IMR-90 (cell line): ENCODE results near the gene TSSK3.

Experiments used
- MAZ ChIP-seq: IDR thresholded peaks from 2 replicates; pipeline ENCODE4 v1.6.1; 2012; ENCODE audit warnings: low read depth, mild to moderate bottlenecking, low read length, improper control_type of control experiment, moderate library complexity, borderline replicate concordance
- NFE2L2 ChIP-seq: fragments of 150-350 bp; IDR thresholded peaks from 2 replicates; pipeline ENCODE4 v1.6.1; 2016; ENCODE audit warnings: low read depth, mild to moderate bottlenecking, low read length
- POLR2A ChIP-seq: IDR thresholded peaks from 2 replicates; pipeline ENCODE4 v1.6.1; 2012; ENCODE audit warnings: mild to moderate bottlenecking, low read depth, low read length
- RAD21 ChIP-seq: IDR thresholded peaks from 2 replicates; pipeline ENCODE4 v1.6.1; 2012; ENCODE audit warnings: low read length, improper control_type of control experiment
- RCOR1 ChIP-seq: IDR thresholded peaks from 2 replicates; pipeline ENCODE4 v1.6.1; 2012; ENCODE audit warnings: mild to moderate bottlenecking, low read length, improper control_type of control experiment; ENCODE audit not compliant: insufficient replicate concordance
- TF ChIP-seq, protein P1 (sequence below): conservative IDR thresholded peaks from 2 replicates; pipeline ENCODE4 v1.5.1; 2012; ENCODE audit warnings: mild to moderate bottlenecking, low read depth, low read length, improper control_type of control experiment
- TF ChIP-seq, protein P2 (sequence below): fragments of 150-350 bp; IDR thresholded peaks from 2 replicates; pipeline ENCODE4 v1.6.1; 2017; ENCODE audit warnings: mild to moderate bottlenecking, antibody characterized with exemption, low read length, low read depth

DNA sequence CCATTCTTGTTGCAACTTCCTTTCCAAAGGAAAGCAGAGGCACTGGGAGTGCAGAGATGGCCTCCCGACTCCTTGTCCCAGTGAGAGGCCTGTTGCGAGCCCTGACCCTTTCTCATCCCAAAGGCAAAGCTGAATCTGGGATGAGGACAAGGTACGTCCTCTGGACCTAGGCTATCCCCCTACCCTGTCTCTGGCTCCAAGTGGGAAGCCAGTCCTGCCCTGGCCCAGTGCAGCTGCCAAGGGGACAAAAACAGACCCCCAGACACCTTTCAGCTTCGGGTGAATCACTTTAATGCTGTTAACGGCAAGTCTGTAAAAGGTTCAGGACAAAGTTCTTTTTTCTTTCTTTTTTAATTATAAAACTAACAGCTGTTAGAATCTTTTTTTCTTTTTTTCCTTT lies 2.5 kb downstream of the TSSK3 start:
- TF ChIP-seq MAZ (no peak), POLR2A (no peak), NFE2L2 (no peak), RAD21 (no peak), RCOR1 (no peak)
- TF ChIP-seq, protein P1, sequence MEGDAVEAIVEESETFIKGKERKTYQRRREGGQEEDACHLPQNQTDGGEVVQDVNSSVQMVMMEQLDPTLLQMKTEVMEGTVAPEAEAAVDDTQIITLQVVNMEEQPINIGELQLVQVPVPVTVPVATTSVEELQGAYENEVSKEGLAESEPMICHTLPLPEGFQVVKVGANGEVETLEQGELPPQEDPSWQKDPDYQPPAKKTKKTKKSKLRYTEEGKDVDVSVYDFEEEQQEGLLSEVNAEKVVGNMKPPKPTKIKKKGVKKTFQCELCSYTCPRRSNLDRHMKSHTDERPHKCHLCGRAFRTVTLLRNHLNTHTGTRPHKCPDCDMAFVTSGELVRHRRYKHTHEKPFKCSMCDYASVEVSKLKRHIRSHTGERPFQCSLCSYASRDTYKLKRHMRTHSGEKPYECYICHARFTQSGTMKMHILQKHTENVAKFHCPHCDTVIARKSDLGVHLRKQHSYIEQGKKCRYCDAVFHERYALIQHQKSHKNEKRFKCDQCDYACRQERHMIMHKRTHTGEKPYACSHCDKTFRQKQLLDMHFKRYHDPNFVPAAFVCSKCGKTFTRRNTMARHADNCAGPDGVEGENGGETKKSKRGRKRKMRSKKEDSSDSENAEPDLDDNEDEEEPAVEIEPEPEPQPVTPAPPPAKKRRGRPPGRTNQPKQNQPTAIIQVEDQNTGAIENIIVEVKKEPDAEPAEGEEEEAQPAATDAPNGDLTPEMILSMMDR, result no peak
- TF ChIP-seq, protein P2, sequence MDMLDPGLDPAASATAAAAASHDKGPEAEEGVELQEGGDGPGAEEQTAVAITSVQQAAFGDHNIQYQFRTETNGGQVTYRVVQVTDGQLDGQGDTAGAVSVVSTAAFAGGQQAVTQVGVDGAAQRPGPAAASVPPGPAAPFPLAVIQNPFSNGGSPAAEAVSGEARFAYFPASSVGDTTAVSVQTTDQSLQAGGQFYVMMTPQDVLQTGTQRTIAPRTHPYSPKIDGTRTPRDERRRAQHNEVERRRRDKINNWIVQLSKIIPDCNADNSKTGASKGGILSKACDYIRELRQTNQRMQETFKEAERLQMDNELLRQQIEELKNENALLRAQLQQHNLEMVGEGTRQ, result no peak
